Mucosa of descending colon (tissue), 3 donors: ENCODE data around the gene ANKRD44. TPM values are rescaled to one million over a fixed set of nuclear protein-coding genes. Genes with fewer than 3 reads are reported as not detected.

ENCODE experiments used
- ATAC-seq: fragments of 200-7000 bp; cut with Tn5 transposase; one replicate; pipeline ENCODE4 v1.9.1; 2020; ENCODE audit warnings: mild to moderate bottlenecking, moderate library complexity
- DNase-seq, 3 donors: peaks; one replicate each; pipeline ENCODE4 v3.0.0-alpha.2; 2020
- H3K36me3 ChIP-seq: fragments of 200-600 bp; one replicate; pipeline ENCODE4 v1.8.0; 2021; ENCODE audit warnings: low read depth, mild to moderate bottlenecking
- H3K4me1 ChIP-seq: fragments of 200-600 bp; one replicate; pipeline ENCODE4 v1.8.0; 2021; ENCODE audit warnings: low read depth, mild to moderate bottlenecking
- H3K4me3 ChIP-seq: fragments of 200-600 bp; one replicate; pipeline ENCODE4 v1.8.0; 2021; ENCODE audit warnings: mild to moderate bottlenecking
- H3K9me3 ChIP-seq: fragments of 200-600 bp; one replicate; pipeline ENCODE4 v1.8.0; 2021; ENCODE audit warnings: mild to moderate bottlenecking
- intact Hi-C, 2 donors: fragments of 100-400 bp; cut with DNase I in 1 of 2; cut with micrococcal nuclease in 1 of 2; formaldehyde crosslinking; loops; one replicate each; pipeline versions ENCODE4 v1.11.0 to v1.11.1; 2022; cut with DNase I, micrococcal nuclease
- total RNA-seq, 3 donors: library from RNA; stranded (reverse); fragmentation: NEBNext Ultra II Directional in 2 of 3; extraction: Animal tissue kit (Norgen Biotek cat#: 25700) in 2 of 3; gene quantifications; one replicate each; pipeline versions ENCODE4 v1.2.1 to v1.2.4, GENCODE V29; 2021 to 2023
- TF ChIP-seq, protein P1 (sequence below): fragments of 200-600 bp; IDR thresholded peaks from one replicate; pipeline ENCODE4 v1.8.0; 2022; ENCODE audit warnings: antibody characterized with exemption, mild to moderate bottlenecking
- donor health status: DM: no; HTN: no; CAD: no; lungs with moderate emphysema.
- donor health status: DM: no; HTN: no; CAD: no.
- donor health status: DM: no; HTN: yes; CAD: no.

The ANKRD44 gene
- total RNA-seq, 3 donors from 2014 or later: 9.7 to 25.7 (median 13.7) TPM

DNA sequence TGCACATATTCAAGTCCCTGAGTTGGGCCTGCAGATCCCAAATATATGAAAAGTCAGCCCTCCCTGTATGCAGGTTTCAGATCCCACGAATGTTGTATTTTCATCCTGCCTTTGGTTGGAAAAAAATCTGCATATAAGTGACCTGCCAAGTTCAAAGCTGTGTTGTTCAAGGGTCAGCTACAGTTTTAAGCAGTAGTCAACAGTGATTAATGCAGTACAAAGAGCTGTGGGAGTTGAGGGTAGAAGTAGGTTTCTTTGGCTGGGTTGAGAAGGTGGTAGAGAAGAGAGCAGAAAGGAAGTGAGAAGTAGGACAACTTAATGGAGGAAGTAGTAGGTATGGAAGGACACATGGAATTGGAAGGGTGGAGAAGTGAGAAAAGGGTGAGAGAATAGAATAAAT, 127.9 kb downstream of the ANKRD44 start:
- intact Hi-C loops: no loop called here
- Histone ChIP-seq H3K9me3 (no peaks in the 10 kb centered on the region), H3K36me3 (no peaks in the 10 kb centered on the region), H3K4me1 (peaks cover 7% of the 10 kb centered on the region), H3K4me3 (no peak overlapping the region)
- no peak for DNase-seq
- TF ChIP-seq, protein P1, sequence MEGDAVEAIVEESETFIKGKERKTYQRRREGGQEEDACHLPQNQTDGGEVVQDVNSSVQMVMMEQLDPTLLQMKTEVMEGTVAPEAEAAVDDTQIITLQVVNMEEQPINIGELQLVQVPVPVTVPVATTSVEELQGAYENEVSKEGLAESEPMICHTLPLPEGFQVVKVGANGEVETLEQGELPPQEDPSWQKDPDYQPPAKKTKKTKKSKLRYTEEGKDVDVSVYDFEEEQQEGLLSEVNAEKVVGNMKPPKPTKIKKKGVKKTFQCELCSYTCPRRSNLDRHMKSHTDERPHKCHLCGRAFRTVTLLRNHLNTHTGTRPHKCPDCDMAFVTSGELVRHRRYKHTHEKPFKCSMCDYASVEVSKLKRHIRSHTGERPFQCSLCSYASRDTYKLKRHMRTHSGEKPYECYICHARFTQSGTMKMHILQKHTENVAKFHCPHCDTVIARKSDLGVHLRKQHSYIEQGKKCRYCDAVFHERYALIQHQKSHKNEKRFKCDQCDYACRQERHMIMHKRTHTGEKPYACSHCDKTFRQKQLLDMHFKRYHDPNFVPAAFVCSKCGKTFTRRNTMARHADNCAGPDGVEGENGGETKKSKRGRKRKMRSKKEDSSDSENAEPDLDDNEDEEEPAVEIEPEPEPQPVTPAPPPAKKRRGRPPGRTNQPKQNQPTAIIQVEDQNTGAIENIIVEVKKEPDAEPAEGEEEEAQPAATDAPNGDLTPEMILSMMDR: no peak
- ATAC-seq: no peak

DNA sequence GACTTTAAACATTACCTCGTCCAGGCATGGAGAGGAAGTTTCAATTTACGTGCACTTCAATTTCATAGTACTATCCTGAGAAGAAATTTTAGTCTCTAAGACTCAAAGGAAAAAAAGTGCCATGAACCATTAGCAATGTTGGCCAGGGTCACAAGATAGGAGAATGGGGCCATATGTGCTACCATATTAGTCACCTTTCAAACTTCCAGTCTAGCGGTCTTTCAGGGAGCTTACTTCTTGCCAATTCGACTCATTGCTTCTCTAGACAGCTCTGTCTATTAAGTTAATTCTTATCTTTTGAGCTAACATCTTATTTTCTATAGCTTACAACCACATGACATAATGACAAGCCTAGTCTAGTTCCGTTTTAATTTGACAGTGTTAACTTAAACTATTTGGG, 129.1 kb downstream of the ANKRD44 start:
- no peaks in the 10 kb centered on the region for H3K9me3 ChIP-seq
- TF ChIP-seq, protein P1: no peak
- no peak for DNase-seq
- intact Hi-C loops: no loop called here
- H3K36me3 ChIP-seq: no peaks in the 10 kb centered on the region
- H3K4me3 ChIP-seq: no peak overlapping the region
- peaks cover 5% of the 10 kb centered on the region for H3K4me1 ChIP-seq
- ATAC-seq: no peak

DNA sequence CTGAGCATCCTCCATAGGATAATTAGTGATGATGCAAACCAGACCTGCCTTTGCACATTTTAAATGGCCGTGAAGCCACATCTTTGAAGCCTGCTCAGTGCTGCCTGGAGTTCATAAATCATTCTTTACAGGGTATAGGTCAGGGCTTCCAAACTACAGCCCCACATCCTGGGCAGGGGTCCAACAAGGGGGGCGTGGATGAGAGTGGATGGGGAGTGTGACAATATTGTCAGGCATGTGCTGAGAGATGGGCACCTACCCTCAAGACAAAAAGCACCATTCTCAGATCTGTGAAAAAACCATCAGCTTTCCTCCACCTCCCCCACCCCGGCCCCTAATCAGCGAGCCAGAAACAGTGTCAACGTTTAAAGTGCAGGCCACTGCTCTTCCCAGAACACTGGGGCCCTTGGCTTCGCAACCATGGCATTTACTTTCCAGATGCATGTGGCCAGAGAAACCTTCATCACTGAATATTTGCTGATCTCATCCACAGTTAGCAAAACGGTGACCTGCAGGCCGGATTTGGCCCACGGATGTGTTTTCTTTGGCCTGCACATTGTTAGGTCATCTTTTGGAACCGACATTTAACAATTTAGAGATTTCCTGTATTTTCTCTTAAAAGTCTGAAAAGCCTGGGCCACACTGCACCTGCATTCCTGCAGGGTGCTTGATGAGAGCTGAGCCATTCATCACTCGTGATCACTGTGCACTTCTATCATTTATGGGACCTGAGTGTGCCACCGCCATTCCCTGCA, 130.7 kb downstream of the ANKRD44 start:
- Histone ChIP-seq H3K4me1 (no peaks in the 10 kb centered on the region), H3K4me3 (no peak overlapping the region), H3K36me3 (no peaks in the 10 kb centered on the region), H3K9me3 (no peaks in the 10 kb centered on the region)
- DNase-seq (no peak), ATAC-seq (no peak)
- intact Hi-C loops: loop anchor here in 1 of 2 donors (10.0 kb wide), 1 partner anchor 195 kb away; no protein-coding TSS in a partner anchor
- TF ChIP-seq, protein P1: no peak

DNA sequence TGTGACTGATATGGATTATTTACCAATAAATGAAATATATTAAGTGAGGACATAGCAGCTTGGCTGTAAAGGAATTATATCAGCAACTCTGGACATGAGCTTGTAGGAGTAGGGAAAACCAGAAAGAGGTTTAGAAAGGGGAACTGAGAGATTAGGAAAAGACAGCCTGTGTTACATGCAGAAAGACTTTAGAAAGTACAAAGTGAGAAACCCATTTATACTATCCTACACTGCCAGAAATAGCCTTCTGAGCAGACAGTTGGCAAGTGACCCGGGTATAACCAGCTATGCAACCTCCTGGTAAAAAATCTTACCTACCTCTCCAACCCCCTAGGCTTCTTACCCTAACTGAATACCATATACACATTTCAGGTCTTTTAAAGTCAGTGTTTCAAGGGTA, 134.1 kb downstream of the ANKRD44 start:
- Histone ChIP-seq H3K9me3 (no peaks in the 10 kb centered on the region), H3K36me3 (no peaks in the 10 kb centered on the region), H3K4me3 (no peak overlapping the region), H3K4me1 (peaks cover 9% of the 10 kb centered on the region)
- intact Hi-C loops: loop anchor here in 1 of 2 donors (10.0 kb wide), 1 partner anchor 198 kb away; no protein-coding TSS in a partner anchor
- TF ChIP-seq, protein P1: no peak
- no peak for ATAC-seq
- no peak for DNase-seq

DNA sequence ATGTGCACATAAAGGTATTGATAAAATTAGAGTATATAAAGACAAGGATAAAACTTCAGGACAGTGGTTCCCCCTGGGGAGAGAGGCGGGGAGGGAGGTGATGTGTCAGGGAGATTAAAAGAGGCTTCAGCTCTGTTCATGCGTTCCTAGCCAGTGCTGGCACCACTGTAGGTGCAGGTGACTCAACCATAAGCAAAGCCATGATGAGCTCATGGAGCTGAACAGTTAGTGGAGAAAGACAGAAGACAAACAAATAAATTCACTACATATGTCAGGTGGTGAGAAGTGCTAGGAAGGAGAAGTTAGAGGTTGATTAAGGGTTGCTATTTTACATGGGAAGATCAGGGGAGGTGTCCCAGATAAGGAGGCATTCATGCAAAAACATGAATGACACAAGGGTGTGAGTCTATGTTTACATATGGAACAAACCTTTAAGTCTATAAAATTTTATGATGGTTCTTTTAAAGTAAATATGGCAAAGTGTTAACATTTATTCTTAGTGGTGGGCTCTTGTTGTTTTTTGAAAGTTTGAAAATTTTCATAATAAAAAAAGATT, 136.0 kb downstream of the ANKRD44 start:
- no peaks in the 10 kb centered on the region for H3K36me3 ChIP-seq
- TF ChIP-seq, protein P1: no peak
- intact Hi-C loops: loop anchor here in 1 of 2 donors (10.0 kb wide), 1 partner anchor 200 kb away; no protein-coding TSS in a partner anchor
- H3K4me1 ChIP-seq: peaks cover 9% of the 10 kb centered on the region
- H3K4me3 ChIP-seq: no peak overlapping the region
- H3K9me3 ChIP-seq: no peaks in the 10 kb centered on the region
- peak; percentile 79 for ATAC-seq
- no peak for DNase-seq
